Stimulated activated naive CD8-positive, alpha-beta T cell treated with anti-CD3 and anti-CD28 coated beads, Interleukin-15, Interleukin-2, amounts not matched to agents 100 U/mL and 50 U/mL, for 24 hours (primary cell): Measurements from ENCODE around the gene ASIC1.

Source experiments
- ATAC-seq: fragments of 150-1000 bp; cut with Tn5 transposase; one replicate; pipeline ENCODE4 v1.10.0; 2021
- DNase-seq: peaks from one replicate; pipeline ENCODE4 v3.0.0; 2021

Gene ASIC1

DNA sequence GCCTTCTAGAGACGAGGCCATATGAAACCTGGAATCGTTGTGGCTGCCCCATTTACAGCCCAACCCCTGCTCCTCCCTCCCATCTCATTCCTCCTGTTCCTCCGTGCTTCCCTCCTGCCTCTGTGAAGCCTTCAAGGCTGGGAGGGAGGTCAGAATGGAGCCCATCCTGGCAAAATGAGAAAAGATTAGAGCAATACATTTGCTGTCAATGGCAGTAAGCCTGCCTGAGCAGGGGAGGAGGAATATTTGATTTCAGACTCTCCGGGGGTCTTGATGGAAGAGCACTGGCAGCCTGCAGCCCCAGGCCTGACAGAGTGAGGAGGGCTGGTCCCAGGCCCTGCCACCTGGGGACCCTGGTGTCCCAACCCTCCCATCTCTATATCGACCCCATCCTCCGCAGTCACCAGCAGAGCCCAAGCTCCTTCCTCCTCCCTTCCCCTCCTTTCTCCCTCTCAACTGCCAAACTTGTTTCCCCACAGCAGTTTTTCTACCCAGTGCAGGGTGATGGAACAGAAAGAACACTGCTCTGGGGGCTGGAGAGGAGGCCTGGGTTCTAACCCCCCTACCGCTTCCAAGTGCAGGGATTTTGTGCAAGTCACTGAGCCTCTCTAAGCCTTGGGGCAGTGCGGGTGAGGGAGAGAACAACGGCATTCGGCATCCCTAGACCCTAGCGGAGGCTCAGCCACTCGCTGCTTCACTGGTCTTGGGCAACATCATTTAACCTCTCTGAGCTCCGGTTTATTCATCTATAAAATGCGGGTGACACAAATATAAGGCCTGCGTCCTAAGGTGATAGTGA is 16.1 kb upstream of the ASIC1 start:
- ATAC-seq (no peak), DNase-seq (no peak)

DNA sequence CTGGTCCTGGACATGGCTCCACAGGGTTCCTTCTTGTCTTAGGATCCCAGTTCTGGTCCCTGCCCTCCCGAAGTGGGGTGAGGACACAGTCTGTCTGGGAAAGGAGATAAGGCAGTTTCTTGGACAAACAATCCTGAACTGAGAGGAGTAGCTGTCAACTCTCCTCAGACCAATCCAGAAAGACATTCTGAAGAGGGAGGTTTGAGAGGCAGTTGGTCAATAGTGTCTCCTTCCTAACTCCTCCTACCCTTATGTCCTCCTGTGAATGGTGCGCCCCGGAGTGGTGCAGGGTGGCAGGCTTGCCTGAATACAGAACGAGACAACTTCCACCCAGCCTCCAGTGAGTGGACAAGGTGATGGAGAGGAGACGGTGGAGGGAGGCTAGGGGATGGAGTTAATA is 15.4 kb upstream of the ASIC1 start:
- DNase-seq (no peak), ATAC-seq (no peak)

DNA sequence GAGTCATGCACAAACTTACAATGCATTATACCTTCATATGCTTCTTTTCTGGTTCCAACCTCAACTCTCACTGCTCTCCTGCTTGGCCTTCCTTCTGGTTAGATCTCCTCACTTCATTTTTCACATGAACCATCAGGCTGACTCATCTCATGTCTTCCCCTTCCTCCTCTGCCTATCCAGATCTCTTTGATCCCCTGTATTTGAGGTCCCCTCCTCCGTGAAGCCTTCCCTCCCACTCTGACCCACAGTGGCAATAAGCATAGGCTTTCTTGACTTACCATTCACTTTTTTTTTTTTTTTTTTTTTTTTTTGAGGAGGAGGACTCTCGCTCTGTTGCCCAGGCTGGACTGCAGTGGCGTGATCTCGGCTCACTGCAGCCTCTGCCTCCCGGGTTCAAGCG is 14.7 kb upstream of the ASIC1 start:
- DNase-seq (no peak), ATAC-seq (peak; percentile 38)

DNA sequence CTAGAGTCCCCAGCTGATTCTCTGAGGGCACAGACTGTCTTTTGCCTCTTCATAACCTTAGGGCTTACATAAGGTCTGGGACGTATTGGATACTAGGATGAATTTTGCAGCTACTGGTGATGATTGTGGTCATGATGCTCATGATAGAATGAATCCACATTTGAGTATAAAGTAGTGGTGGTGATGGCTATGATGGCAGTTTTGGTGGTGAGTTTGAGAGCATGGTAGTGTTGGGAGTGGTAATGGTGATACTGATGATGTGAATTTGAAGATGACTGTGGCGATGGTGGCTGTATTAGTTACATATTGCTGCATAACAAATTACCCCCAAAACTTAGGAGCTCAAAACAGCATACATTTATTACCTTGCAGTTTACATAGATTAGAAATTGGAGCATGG is 14.1 kb upstream of the ASIC1 start:
- no peak for ATAC-seq
- DNase-seq: no peak

DNA sequence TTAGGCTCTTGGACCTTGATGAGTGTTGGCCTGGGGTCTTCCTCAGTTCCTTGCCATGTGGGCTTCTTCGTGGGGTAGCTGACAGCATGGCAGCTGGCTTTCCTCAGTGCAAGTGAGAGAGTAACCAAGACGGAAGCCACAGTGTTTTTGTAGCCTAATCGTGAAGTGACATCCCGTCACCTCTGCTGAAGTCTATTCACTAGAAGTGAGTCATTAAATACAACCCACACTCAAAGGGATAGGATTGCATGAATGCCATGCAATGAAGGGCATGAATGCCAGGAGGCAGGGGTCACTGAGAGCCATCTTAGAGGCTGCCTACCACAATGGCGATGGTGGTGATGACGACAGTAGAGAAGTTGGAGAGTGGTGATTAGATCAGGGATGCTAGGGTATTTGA is 13.5 kb upstream of the ASIC1 start:
- no peak for ATAC-seq
- no peak for DNase-seq

DNA sequence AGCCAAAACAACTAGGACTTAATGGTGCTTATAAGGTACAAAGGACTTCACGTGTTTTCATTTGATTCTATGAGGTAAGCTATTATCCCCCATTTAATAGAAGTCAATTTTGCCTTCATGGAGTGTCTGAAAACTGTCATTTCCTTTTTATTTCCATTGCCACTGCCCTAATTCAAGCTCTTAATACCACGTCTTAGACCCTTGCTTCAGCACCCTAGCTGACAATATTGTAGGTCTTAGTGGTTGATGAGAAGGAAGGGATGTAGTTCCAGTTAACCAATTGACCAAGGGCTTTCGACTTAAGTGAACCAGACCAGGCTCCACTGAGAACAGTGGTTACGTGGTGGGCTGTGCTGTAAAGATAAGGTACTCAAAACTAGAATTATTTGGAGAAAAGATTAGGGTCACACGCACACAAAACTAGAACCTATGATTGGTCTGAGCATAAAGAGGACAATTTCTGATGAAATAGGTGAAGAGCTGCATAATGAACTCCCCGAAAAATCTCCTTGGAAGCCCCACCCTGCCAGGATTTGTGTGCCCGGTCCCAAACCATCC is 9.6 kb upstream of the ASIC1 start:
- no peak for ATAC-seq

DNA sequence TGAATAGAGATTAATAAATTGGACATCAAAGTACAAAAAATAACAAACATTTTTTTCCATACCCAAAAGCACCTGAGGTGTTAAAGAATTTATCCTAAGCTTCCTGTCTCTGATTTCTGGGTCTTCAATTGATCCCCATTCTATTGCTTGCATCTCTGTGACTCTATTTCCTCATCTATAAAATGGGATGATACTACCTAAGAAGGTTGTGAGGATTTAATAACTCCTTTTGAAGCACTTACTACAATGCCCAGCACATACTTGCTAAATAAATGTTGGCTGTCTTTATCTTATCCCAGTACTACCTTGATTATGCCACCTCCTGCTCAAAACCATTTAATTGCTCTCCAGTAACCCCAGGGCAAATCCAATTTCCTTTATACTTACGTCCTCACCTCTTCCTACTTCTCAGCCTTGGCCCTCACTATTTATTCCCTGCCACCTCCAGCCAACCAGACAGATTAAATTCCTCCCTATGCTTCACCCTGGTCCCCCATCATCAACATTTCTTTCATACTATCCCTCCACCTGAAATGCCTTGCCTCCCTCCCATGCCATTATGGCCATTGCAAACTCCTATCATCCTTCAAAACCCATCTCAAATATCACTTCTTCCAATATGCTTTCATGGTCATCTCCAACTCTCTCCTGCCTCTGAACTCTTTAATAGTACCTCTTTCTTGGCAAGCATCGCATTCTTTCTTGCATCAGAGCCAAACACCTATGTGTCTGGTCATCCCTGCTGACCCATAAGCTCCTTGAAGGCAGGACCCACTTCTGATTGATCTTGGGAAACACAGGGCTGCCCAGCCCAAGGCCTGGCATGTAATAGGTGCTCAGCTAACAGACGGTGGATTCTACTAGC is 7.9 kb upstream of the ASIC1 start:
- ATAC-seq (no peak), DNase-seq (no peak)

More for the DNA sequence above, 9.6 kb upstream of the ASIC1 start:
- no peak for DNase-seq

DNA sequence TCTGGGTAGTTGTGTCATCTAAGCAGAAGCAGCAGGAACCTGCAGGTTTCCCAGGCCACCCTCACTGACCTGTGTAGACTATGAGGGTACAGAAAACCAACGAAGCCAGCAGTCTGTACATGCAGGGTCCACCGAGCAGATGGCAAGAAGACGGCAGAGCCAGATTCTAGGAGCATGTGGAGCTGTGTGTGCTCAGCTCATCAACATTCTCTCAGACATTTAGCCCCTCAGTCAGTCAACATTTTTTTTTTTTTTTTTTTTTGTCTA is 7.3 kb upstream of the ASIC1 start:
- no peak for ATAC-seq
- no peak for DNase-seq

DNA sequence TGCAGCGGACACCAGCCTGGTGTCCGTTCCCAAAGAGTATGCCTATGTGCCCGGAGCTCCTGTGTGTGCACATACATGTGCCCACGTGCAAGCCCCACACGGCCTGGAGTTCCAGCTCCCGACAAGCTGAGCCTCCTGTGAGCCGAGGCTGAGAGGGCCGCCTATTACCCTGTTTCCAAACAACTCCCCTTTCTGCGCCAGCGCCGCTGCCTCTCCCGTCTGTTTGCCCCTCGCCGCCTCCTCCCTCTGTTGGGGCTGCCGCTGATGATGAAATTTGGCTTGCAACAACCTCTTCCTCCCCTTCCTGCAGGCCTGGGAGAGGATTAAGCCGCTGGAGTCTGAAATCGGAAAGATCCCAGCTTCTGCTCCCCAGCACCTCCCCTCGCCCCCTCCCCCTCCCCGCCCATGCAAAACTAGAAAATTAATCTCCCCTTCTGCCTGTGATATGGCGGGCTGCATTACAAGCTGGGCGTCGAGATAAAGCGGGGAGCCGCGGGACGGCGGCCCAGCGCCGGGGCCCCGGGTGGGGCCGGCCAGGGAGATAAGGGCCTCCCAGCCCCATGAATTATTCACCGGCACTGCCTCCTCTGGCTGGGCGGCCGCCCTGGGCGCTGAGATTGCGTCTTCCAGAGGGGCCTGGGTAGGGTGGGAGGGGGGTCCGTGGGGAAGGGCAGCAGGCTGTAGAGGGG is 6.8 kb upstream of the ASIC1 start:
- peak; percentile 44 for ATAC-seq
- DNase-seq: no peak

DNA sequence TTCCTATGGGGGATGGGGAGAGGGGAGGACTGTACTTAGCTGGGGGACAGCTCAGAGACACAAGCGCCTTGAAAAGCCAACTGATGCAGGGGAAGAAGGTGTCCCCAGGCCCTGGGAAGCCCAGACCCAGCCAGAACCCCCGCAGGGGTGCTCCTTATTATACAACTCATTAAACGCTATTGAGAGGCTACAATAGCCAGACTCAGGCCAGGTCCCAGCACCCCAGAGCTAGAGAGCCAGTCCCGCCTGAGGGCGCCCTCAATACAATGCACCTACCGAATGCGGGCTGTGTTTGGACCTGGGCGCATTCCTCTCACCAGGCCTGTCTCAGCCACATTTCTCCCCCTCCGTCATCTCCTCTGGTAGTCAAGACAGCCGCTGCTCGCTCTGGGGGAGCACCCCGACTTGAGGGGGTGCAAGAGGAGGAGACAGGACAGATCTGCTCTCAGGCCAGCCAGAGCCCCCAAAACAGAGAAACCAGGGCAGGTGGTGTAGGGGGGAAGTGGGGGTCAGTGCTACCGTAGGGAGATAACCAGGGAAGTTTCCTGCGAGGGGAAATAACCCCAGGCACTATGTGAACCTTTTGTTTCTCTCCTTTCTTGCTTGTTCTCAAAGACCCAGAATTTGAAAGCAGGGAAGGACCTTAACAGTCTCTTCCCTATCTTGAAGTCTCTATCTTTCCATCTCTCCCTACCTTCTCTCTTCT is 6.1 kb upstream of the ASIC1 start:
- no peak for ATAC-seq
- no peak for DNase-seq

DNA sequence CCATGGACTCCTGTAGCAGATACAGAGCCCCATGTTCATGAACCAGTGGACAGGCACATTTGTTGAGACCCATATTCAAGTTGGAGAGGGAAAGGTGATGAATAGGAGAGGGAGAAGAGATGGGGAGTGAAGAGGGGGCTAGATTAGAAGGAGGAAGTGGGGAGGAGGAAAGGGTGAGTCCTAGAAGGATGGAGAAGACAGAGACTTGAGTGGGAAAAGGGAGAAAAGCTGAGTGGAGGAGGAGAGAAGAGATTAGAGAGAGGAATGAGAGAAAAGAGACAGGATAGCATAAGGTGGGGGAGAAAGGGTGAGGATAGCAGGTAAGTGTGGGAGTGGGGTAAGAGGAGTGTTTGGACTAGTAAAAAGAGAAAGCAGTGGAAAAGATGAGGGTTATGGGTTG is 4.9 kb upstream of the ASIC1 start:
- DNase-seq: no peak
- no peak for ATAC-seq

DNA sequence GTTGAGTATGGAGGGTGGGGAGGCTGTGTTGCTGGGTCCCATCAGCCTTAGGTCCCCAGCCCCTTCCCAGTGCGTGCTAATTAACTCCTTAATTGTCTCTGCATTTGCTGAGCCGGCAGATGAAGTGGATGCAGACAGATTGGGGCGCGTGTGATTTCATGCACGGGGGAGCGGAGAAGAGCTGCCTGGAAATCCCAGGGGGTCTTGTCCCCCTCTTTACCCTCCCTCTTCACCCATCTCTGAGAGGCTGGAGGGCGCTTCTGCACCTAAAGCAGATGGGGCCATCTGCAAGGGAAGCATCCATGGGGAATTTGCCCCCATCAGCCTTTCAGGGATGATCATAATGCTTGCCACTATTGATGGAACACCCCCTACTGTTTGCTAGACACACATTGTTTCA is 4.4 kb upstream of the ASIC1 start:
- DNase-seq: no peak
- no peak for ATAC-seq

DNA sequence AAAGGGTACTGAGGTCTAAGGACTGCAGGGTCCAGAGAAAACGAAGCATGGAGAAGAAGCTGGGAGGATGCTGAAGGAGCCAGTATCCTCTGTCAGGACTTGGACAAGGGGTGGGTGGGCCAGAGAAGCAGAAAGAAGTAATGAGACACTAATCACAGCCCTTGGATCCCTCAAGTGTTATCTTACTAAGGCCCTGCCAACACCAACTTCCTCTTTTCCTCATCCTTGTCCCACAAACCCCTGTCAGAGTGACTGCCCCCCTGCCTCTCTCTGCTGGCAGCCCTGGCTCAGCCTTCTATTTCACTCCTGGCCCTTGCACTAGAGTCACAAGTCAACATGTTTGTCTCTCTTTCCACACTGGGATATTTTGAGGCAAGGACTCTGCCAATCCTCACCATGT is 3.8 kb upstream of the ASIC1 start:
- DNase-seq: no peak
- no peak for ATAC-seq

DNA sequence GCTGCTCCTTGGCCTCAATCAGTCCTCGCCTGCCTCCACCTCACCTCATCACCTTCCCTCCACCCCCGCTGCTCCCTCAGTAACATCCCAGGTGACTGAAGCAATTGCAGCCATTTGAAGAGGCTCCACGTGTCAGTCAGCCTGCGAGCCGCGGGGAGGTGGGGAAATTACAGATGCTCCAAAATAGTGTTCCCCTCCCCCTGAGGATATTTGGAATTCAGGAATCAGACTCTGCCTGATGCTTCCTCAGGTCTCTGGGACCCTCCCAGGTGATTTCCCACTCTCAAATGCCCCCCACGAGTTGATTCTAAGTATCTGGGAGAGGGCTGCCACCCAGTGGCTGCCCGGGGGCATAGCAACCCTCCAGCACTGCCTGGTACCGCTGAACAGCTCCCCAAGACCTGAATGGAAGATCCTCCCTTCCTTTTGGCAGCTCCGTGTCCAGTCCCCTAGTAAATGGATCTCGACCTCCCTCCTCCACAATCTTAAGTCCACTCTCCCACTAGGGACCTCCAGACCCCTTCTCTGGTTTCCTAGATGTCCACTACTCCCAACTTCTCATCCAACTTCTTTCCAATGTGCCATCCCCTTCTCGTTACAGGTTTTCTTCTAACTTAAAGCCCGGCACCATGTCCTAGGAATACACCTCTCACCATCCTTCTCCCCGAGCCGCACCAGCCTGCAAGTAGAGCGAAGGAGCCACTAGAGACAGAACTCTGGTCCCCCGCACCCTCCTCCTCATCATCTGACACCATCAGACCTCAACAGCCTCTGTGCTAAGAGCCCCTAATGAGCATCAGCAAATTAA is 1.4 kb upstream of the ASIC1 start:
- ATAC-seq (peak; percentile 24), DNase-seq (peak; percentile 70)

DNA sequence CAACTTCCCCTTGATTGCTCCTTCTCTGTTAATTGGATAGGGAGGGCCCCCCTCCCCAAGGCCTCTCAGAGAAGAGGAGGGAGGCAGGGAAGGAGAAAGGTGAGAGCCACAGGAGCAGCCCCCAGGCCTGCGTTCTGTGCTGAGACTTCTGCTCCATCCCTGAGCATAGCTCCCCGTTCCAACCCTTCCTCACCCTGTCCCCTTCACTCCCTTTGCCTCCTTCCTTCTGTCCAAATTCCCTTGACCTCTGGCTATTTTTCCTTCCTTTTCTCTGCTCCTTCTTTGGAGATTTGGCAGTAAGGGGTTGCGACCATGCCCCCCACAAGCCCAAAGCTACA is 788 bp upstream of the ASIC1 start:
- no peak for DNase-seq
- no peak for ATAC-seq

DNA sequence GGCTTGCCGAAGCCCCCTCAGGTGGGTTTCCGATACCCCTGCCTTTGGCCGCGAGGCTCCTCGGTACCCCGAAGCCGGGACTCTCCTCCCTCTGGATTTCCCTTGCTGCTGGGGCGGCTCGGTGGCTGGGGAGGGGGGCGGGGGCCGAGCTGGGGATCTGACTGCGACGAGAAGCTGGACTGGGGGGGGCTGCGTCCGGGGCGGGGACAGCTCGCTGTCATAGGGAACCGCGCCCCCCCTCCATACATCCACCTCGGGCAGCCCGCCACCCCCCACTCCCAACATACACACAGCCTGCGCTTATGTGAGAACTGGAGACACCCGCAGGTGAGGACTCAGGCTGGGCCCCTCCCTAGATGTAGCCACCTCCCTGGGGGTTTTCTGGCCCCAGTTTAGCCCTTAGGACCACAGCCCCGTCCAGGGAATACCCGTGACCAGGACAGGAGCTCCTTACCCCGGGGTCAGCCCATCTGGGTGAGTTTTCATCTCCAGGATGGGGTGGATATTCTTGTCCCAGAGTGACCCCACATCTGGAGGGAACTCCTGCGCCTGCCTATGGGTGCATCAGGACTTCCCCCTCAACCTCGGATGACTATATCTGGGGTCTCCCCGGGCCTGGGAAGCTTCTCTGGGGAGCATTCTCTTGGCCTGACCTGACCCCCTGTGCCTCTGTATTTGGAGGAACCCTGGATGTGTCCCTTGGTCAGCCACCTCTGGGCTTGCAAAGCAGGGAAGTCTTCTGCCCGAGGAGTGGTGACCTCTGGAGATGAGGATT is 687 bp downstream of the ASIC1 start:
- DNase-seq (peak; percentile 31), ATAC-seq (no peak)

DNA sequence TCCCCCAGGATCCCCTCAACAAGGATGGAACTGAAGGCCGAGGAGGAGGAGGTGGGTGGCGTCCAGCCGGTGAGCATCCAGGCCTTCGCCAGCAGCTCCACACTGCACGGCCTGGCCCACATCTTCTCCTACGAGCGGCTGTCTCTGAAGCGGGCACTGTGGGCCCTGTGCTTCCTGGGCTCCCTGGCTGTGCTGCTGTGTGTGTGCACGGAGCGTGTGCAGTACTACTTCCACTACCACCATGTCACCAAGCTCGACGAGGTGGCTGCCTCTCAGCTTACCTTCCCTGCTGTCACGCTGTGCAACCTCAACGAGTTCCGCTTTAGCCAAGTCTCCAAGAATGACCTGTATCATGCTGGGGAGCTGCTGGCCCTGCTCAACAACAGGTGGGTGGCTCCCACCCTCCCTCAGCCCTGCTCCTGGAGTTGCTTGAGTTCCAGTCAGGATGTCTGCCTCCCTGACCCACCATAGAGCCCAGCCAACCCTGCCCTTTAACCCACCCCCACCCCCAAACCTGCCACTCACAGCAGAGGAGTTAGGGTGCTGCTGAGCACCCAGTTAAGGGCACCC is 1.4 kb downstream of the ASIC1 start:
- ATAC-seq: no peak
- DNase-seq: peak; percentile 27

DNA sequence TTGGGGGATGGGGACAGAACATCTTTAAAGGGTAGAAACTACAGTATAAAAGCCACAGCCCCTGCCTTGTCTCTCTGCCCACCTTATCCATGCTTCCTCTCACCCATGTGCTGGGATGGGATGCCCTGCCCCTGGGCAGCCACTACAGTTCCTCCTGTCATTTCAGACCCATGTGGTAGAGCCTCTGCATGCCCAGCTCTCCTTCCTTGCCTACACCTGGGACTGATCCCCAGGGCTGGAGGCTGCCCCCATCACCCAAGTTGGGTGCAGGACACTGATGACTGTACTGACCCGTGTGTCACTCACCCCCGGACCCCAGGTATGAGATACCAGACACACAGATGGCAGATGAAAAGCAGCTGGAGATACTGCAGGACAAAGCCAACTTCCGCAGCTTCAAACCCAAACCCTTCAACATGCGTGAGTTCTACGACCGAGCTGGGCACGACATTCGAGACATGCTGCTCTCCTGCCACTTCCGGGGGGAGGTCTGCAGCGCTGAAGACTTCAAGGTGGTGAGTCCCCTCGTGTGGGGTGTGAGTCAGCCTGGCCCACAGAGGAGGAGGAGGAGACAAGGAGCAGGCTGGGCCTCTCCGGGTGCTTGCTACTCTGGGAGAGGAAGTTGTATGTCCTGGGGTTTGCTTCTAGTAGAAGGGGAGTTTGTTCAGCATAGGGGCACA is 2.2 kb downstream of the ASIC1 start:
- ATAC-seq (peak; percentile 84), DNase-seq (peak; percentile 78)

DNA sequence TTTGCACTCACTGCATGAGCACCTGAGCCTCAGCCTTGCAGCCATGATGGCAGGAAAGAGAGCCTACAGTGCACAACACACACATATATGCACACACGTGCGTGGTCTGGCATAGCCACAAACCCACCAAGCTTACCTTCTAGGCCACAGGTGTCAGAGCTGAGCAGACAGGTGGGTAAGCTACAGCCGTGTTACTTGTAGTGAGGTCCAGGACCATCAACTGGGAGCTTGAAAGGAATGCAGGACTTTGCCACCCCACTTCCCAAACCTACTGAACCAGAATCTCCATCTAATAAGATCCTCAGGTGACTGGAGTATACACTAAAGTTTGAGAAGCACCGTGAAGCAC is 2.7 kb downstream of the ASIC1 start:
- DNase-seq: no peak
- ATAC-seq: no peak

DNA sequence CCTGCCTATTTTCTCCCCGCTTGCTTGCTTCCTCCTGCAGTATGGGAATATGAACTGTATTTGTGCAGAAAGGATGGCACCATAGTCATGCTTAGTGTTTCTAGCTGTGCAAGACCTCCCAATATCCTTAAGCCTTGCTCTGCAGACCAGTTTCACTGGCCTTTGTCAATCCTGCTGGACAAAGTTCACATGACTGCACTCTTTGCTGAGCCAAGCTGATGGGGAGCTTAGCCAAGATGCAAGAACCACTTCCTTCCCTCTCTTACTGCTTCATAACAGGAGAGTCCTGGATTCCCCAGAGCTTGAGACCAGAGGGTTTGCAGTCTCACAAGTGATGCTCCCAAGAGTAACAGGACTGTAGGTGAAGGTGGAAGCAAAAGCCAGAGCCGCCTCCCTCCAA is 3.8 kb downstream of the ASIC1 start:
- DNase-seq (no peak), ATAC-seq (no peak)
